ENCODE measurements around the gene CENPU. TPM values are rescaled to one million over a fixed set of nuclear protein-coding genes. Genes with fewer than 3 reads are reported as not detected.

Gene CENPU
- total RNA-seq, 2 experiments from 2014 or later = 58.7 to 59.1 TPM

- DNase-seq (no peak), ATAC-seq (no peak)
- peaks cover 27% of the 10 kb centered on the region for H3K36me3 Mint-ChIP-seq (ENCODE audit: low read depth)
- ChIA-PET CTCF (no interaction called here), POLR2A (no interaction called here)
- peaks cover 25% of the 10 kb centered on the region for H3K4me1 Mint-ChIP-seq (ENCODE audit: low read depth)
- no peak overlapping the region for H3K27ac Mint-ChIP-seq
- no peak overlapping the region for H3K4me3 Mint-ChIP-seq
- no peaks in the 10 kb centered on the region for H3K27me3 Mint-ChIP-seq (ENCODE audit: low read depth)
- H3K9me3 Mint-ChIP-seq (ENCODE audit: insufficient read depth) = no peaks in the 10 kb centered on the region
Measured at GRCh38 chr4:184765473-184766340, 31.8 kb upstream of the CENPU start.

DNA sequence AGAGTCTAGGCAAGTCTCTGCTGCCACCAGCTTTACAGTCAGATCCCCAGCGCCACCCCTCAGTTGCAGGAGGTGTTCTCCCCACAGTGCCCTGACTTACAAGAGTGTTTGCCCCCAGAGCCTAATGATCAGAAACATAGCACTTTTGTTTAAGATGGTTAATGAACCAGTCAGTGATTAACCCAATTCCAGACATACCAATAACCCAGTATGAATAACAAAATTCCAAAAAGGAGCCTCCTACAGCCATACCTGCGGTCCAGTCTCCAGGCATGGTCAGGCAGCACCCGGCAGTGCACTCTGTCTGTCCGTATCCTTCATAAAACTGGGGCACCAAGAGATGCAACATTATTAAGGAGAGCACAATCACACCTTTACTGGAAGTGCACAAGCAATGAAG lies 30.7 kb upstream of the CENPU start:
- DNase-seq = no peak
- H3K36me3 Mint-ChIP-seq (ENCODE audit: low read depth) = peaks cover 34% of the 10 kb centered on the region
- ATAC-seq = no peak
- H3K9me3 Mint-ChIP-seq (ENCODE audit: insufficient read depth) = no peaks in the 10 kb centered on the region
- H3K27ac Mint-ChIP-seq = no peak overlapping the region
- ChIA-PET CTCF (interaction anchor here (1.2 kb wide), 1 partner anchor 19 kb away, joined by 3 read pairs; no protein-coding TSS in a partner anchor), POLR2A (interaction anchor here (1.1 kb wide), 1 partner anchor 31 kb away, joined by 4 read pairs; the partner anchor contains the start of gene CENPU)
- H3K27me3 Mint-ChIP-seq (ENCODE audit: low read depth) = no peaks in the 10 kb centered on the region
- peaks cover 25% of the 10 kb centered on the region for H3K4me1 Mint-ChIP-seq (ENCODE audit: low read depth)
- no peak overlapping the region for H3K4me3 Mint-ChIP-seq

DNA sequence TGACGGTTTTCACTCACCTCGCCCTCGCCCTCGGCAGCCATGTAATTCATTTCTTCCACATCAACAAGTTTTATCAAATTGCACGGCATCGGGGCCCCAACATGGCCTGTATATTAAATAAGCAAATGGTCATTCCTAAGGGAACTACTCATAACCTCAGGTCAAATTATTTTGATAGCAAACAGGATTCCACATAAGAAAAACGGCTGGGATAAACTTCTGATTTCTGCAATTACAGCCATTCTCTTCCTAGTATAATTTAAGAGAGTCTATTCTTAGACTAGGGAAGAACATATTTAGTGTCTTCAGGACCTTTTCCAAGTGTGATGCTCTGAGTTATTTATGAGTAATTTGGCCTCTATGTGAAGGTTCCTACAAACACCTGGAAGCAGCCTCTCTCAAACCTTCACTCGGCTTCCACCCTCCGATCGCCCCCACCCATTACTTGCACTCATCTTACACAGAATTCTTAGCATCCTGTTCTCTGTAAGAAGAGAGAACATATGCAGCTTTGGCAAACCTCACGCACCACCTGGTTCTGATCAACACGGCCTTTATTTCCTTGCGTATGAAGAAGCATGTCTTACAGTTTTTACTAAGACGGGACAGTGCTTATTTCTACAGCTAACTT lies 29.4 kb upstream of the CENPU start:
- Mint-ChIP-seq H3K4me3 (no peak overlapping the region), H3K27ac (peak overlapping the region; percentile 76), H3K4me1 (ENCODE audit: low read depth) (peaks cover 29% of the 10 kb centered on the region), H3K27me3 (ENCODE audit: low read depth) (no peaks in the 10 kb centered on the region), H3K9me3 (ENCODE audit: insufficient read depth) (no peaks in the 10 kb centered on the region), H3K36me3 (ENCODE audit: low read depth) (peaks cover 40% of the 10 kb centered on the region)
- no peak for ATAC-seq
- ChIA-PET POLR2A (interaction anchor here (1.1 kb wide), 1 partner anchor 29 kb away, joined by 4 read pairs; the partner anchor contains the start of gene CENPU), CTCF (interaction anchor here (1.1 to 1.7 kb wide), 3 partner anchors 12 to 18 kb away, joined by 3 to 6 read pairs (median 4); no protein-coding TSS in a partner anchor)
- DNase-seq = no peak

DNA sequence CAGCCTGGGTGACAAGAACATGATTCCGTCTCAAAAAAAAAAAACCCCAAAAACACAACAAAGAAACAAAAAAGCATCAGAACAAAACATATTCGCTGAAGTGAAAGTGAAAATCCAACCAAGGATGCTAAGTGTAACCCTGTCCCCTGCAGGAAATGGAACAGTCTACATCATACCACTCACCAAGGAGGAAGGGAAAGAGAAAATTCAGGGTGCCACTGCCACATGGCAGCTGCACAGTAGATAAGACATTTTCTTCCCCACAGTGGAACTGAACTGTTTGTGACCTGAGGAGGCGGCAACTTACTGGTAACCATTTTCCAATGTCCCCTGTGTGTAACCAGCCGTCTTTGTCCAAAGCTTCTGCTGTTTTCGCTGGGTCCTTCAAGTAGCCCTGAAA lies 28.2 kb upstream of the CENPU start:
- Mint-ChIP-seq H3K27me3 (ENCODE audit: low read depth) (no peaks in the 10 kb centered on the region), H3K4me1 (ENCODE audit: low read depth) (peaks cover 29% of the 10 kb centered on the region), H3K27ac (peak overlapping the region; percentile 84), H3K4me3 (peak overlapping the region; percentile 60), H3K36me3 (ENCODE audit: low read depth) (peaks cover 43% of the 10 kb centered on the region), H3K9me3 (ENCODE audit: insufficient read depth) (no peaks in the 10 kb centered on the region)
- CTCF ChIA-PET = interaction anchor here (1.1 to 1.7 kb wide), 2 partner anchors 11 to 17 kb away, joined by 4 to 6 read pairs; no protein-coding TSS in a partner anchor
- DNase-seq = peak; percentile 69
- ATAC-seq = peak; percentile 99
- POLR2A ChIA-PET = interaction anchor here (1.3 kb wide), 2 partner anchors 28 to 29 kb away, joined by 5 to 6 read pairs; partner anchors contain the start of gene CENPU

- Mint-ChIP-seq H3K9me3 (ENCODE audit: insufficient read depth) (no peaks in the 10 kb centered on the region), H3K27ac (no peak overlapping the region), H3K27me3 (ENCODE audit: low read depth) (no peaks in the 10 kb centered on the region), H3K4me1 (ENCODE audit: low read depth) (peaks cover 29% of the 10 kb centered on the region), H3K36me3 (ENCODE audit: low read depth) (peaks cover 40% of the 10 kb centered on the region), H3K4me3 (no peak overlapping the region)
- CTCF ChIA-PET = interaction anchor here (1.0 kb wide), 1 partner anchor 15 kb away, joined by 4 read pairs; no protein-coding TSS in a partner anchor
- ATAC-seq (no peak), DNase-seq (no peak)
- POLR2A ChIA-PET = no interaction called here
Measured at GRCh38 chr4:184760681-184761080, 26.8 kb upstream of the CENPU start.

- H3K36me3 Mint-ChIP-seq (ENCODE audit: low read depth) = peaks cover 35% of the 10 kb centered on the region
- H3K4me3 Mint-ChIP-seq = no peak overlapping the region
- DNase-seq = no peak
- ChIA-PET CTCF (interaction anchor here (0.7 kb wide), 1 partner anchor 16 kb away, joined by 3 read pairs; no protein-coding TSS in a partner anchor), POLR2A (interaction anchor here (1.0 kb wide), 1 partner anchor 24 kb away, joined by 5 read pairs; the partner anchor contains the start of gene CENPU)
- H3K27ac Mint-ChIP-seq = no peak overlapping the region
- no peaks in the 10 kb centered on the region for H3K9me3 Mint-ChIP-seq (ENCODE audit: insufficient read depth)
- no peaks in the 10 kb centered on the region for H3K27me3 Mint-ChIP-seq (ENCODE audit: low read depth)
- H3K4me1 Mint-ChIP-seq (ENCODE audit: low read depth) = peaks cover 21% of the 10 kb centered on the region
- ATAC-seq = no peak
Measured at GRCh38 chr4:184757810-184758209, 23.9 kb upstream of the CENPU start.

- no peak for ATAC-seq
- Mint-ChIP-seq H3K27ac (no peak overlapping the region), H3K4me1 (ENCODE audit: low read depth) (peaks cover 10% of the 10 kb centered on the region), H3K36me3 (ENCODE audit: low read depth) (peaks cover 25% of the 10 kb centered on the region), H3K27me3 (ENCODE audit: low read depth) (no peaks in the 10 kb centered on the region), H3K9me3 (ENCODE audit: insufficient read depth) (no peaks in the 10 kb centered on the region), H3K4me3 (no peak overlapping the region)
- no peak for DNase-seq
- ChIA-PET CTCF (no interaction called here), POLR2A (no interaction called here)
Measured at GRCh38 chr4:184756399-184756798, 22.5 kb upstream of the CENPU start.

DNA sequence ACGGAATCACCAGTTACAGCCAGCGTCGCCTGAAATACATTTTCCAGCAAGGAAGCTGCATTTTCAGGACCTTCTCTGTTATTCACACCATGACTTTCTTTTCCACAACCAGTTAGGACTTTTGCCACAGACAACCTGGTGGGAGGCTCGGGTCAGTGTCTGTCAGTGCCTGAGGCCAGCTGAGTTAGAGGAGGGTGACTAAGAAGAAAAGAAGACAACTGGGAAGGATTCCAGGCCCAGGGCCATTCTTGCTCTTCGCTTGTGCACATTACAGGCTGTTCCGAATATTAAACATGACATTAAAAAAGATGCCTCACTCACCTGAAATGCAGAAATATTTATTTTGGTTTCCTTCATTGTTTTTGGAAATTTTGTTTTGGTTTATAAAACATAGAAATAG lies 21.4 kb upstream of the CENPU start:
- DNase-seq (no peak), ATAC-seq (no peak)
- POLR2A ChIA-PET = no interaction called here
- CTCF ChIA-PET = interaction anchor here (1.3 kb wide), 1 partner anchor 10 kb away, joined by 5 read pairs; no protein-coding TSS in a partner anchor
- no peaks in the 10 kb centered on the region for H3K27me3 Mint-ChIP-seq (ENCODE audit: low read depth)
- peaks cover 6% of the 10 kb centered on the region for H3K4me1 Mint-ChIP-seq (ENCODE audit: low read depth)
- no peak overlapping the region for H3K4me3 Mint-ChIP-seq
- no peak overlapping the region for H3K27ac Mint-ChIP-seq
- peaks cover 17% of the 10 kb centered on the region for H3K36me3 Mint-ChIP-seq (ENCODE audit: low read depth)
- no peaks in the 10 kb centered on the region for H3K9me3 Mint-ChIP-seq (ENCODE audit: insufficient read depth)

- ATAC-seq (no peak), DNase-seq (no peak)
- Mint-ChIP-seq H3K36me3 (ENCODE audit: low read depth) (peaks cover 1% of the 10 kb centered on the region), H3K4me3 (no peak overlapping the region), H3K27ac (no peak overlapping the region), H3K9me3 (ENCODE audit: insufficient read depth) (no peaks in the 10 kb centered on the region), H3K4me1 (ENCODE audit: low read depth) (peaks cover 3% of the 10 kb centered on the region), H3K27me3 (ENCODE audit: low read depth) (no peaks in the 10 kb centered on the region)
- POLR2A ChIA-PET = interaction anchor here (1.6 kb wide), 1 partner anchor 19 kb away, joined by 9 read pairs; the partner anchor contains the start of gene CENPU
- CTCF ChIA-PET = interaction anchor here (0.6 to 2.0 kb wide), 3 partner anchors 9 to 1254 kb away, joined by 3 to 4 read pairs (median 4); no protein-coding TSS in a partner anchor
Measured at GRCh38 chr4:184752496-184753275, 18.8 kb upstream of the CENPU start.

DNA sequence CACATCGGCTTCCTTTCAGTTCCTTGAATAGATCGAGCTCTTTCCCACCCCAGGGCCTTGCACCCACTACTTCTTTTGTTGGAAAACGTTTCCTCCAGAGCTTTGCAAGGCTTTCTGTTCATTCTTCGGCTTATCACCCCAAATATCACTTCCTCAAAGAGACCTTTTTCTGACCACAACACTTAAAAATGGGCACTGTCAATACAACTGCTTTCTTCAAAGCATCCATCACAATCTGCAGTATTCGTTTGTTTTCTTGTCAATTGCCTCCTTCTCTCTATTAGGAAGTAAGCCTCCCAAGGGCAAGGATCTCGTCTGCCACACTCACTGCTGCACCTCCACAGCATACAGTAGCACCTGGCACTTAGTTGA lies 17.7 kb upstream of the CENPU start:
- Mint-ChIP-seq H3K27ac (no peak overlapping the region), H3K4me3 (no peak overlapping the region), H3K9me3 (ENCODE audit: insufficient read depth) (no peaks in the 10 kb centered on the region), H3K4me1 (ENCODE audit: low read depth) (peaks cover 4% of the 10 kb centered on the region), H3K27me3 (ENCODE audit: low read depth) (peaks cover 2% of the 10 kb centered on the region), H3K36me3 (ENCODE audit: low read depth) (no peaks in the 10 kb centered on the region)
- no peak for DNase-seq
- ChIA-PET POLR2A (interaction anchor here (1.6 kb wide), 1 partner anchor 18 kb away, joined by 9 read pairs; the partner anchor contains the start of gene CENPU), CTCF (interaction anchor here (1.2 to 2.0 kb wide), 3 partner anchors 7 to 68 kb away, joined by 4 read pairs; no protein-coding TSS in a partner anchor)
- ATAC-seq = no peak
